Activated CD4-positive, alpha-beta memory T cell treated with anti-CD3 and anti-CD28 coated beads, Interleukin-2, amount 10 ng/mL, durations not matched to agents 7 days and 5 days (primary cell): ENCODE results near the gene MPEG1. TPM values are rescaled to one million over a fixed set of nuclear protein-coding genes. Genes with fewer than 3 reads are reported as not detected.
A peak's percentile ranks its signal among the peaks of the same experiment; 100 is the strongest.

ENCODE experiments used
- CTCF ChIA-PET: fragments of 350-600 bp; sonication (Branson Sonifier 250); formaldehyde crosslinking; loops from one replicate; lab custom pipeline; 2021; ENCODE audit warnings: antibody characterized with exemption, inconsistent platforms; lab: Charles Lee
- POLR2A ChIA-PET: fragments of 350-600 bp; sonication (Branson Sonifier 250); formaldehyde crosslinking; loops from one replicate; lab custom pipeline; 2021; ENCODE audit warnings: antibody characterized with exemption; lab: Charles Lee
- DNase-seq: peaks from one replicate; pipeline ENCODE4 v3.0.0-alpha.2; 2020
- H3K27ac Mint-ChIP-seq: one replicate; pipeline ENCODE4 v1.8.0; 2021; ENCODE audit warnings: mild to moderate bottlenecking, mixed read lengths
- H3K27me3 Mint-ChIP-seq: one replicate; pipeline ENCODE4 v1.8.0; 2021; ENCODE audit warnings: mixed read lengths
- H3K36me3 Mint-ChIP-seq: one replicate; pipeline ENCODE4 v1.8.0; 2021; ENCODE audit warnings: low read depth, mixed read lengths
- H3K4me1 Mint-ChIP-seq: one replicate; pipeline ENCODE4 v1.8.0; 2021; ENCODE audit warnings: mixed read lengths
- H3K4me3 Mint-ChIP-seq: one replicate; pipeline ENCODE4 v1.8.0; 2021; ENCODE audit warnings: mild to moderate bottlenecking, mixed read lengths
- H3K9me3 Mint-ChIP-seq: one replicate; pipeline ENCODE4 v1.8.0; 2021; ENCODE audit warnings: mixed read lengths
- total RNA-seq, 2 experiments: library from RNA; stranded (reverse); gene quantifications; one replicate each; pipeline ENCODE4 v1.2.3, GENCODE V29; 2021

MPEG1 gene
- total RNA-seq, 2 experiments from 2014 or later = not detected

DNA sequence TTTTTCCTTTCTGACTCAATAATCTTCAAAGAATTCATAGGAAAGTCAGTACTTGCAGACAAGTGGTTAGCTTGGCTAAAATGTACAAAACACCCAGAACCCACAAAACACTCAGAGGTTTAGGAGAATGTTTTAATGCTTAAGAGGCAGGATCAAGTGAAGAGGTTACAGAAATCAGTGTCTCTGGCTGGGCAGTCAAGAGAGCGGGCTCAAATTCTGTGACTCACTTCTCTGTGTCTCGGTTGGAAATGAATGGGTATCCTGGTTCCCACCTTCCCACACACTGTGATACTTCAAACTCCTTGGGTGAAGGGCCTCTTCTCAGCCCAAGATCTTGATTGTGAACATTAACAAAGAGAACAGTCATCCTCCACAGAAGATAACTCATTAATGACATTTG lies 3.8 kb downstream of the MPEG1 start:
- H3K27me3 Mint-ChIP-seq = peaks cover 22% of the 10 kb centered on the region
- H3K9me3 Mint-ChIP-seq = no peaks in the 10 kb centered on the region
- ChIA-PET CTCF (interaction anchor here (0.6 to 0.9 kb wide), 2 partner anchors 21 to 38 kb away, joined by 3 to 4 read pairs; no protein-coding TSS in a partner anchor), POLR2A (no interaction called here)
- no peaks in the 10 kb centered on the region for H3K36me3 Mint-ChIP-seq
- no peak overlapping the region for H3K4me3 Mint-ChIP-seq
- no peak for DNase-seq
- no peak overlapping the region for H3K27ac Mint-ChIP-seq
- H3K4me1 Mint-ChIP-seq = peaks cover 18% of the 10 kb centered on the region

DNA sequence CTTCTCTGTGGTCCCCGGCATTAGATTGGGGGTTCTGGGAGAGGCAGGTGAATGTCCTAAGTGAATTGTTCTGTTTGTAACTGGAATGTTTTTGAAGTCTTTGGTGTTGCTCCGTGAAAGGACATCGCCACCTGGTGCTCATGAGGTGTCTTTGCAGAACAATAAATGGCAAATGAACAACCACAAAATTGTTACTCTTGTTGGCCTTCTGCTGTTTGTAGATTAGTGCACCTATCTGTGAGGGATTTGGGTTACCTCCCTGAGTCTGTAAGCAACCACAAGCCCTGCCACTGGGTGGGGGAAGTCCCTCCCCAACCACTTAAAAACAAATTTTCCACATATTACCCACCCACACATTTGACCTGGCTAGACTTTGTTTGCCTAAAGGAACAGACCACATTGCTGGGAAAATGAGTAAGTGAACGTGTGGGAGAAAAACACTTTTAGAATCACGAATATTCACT lies 4.7 kb downstream of the MPEG1 start:
- peak; percentile 35 for DNase-seq
- peaks cover 22% of the 10 kb centered on the region for H3K27me3 Mint-ChIP-seq
- H3K9me3 Mint-ChIP-seq = no peaks in the 10 kb centered on the region
- H3K36me3 Mint-ChIP-seq = no peaks in the 10 kb centered on the region
- H3K4me1 Mint-ChIP-seq = peaks cover 18% of the 10 kb centered on the region
- no peak overlapping the region for H3K4me3 Mint-ChIP-seq
- ChIA-PET CTCF (interaction anchor here (2.9 kb wide), 1 partner anchor 36 kb away, joined by 10 read pairs; the partner anchor contains the start of gene DTX4), POLR2A (no interaction called here)
- H3K27ac Mint-ChIP-seq = no peak overlapping the region

DNA sequence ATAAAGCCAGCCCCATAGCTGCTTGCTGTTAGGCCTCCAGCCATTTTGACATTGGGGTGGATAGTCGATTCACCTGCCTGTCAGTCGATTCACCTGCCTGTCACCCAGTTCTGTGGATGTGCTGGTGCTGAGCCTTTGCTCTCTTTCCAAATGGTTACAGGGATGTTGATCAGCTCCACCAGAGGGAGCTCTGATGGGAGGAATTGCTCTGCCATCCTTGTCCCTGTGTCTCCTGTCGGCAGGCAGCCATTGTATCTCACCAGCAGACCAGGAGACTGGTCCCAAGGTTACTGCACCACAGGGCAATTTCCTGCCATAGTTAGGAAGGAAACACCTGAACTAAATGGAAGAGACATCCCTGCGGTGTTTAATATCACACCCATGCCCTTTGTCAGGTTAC lies 6.1 kb downstream of the MPEG1 start:
- no peak for DNase-seq
- Mint-ChIP-seq H3K27me3 (peaks cover 22% of the 10 kb centered on the region), H3K9me3 (no peaks in the 10 kb centered on the region), H3K4me3 (no peak overlapping the region), H3K36me3 (no peaks in the 10 kb centered on the region), H3K27ac (no peak overlapping the region), H3K4me1 (peaks cover 18% of the 10 kb centered on the region)
- CTCF ChIA-PET = interaction anchor here (1.2 to 2.9 kb wide), 6 partner anchors 8 to 223 kb away, joined by 3 to 10 read pairs (median 5); partner anchors contain the start of gene DTX4
- POLR2A ChIA-PET = no interaction called here

DNA sequence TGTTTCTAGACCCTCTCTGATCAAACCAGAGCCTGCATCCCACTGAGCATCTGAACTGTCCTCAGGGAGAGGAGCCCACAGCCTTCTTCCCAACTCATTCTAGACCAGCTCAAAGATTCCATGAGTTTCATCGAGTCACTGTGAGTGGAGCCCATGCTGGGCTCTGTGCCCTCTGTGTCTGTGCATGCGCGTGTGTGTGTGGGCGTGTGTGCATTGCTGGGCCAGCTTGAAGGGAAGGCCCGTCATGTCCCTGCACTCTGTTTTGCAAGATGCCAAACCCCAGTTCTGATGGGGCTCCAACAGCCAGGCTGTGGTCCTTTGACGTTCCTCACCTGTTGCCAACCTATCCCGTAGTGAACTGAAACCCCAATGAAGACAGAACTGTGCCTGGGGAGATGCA lies 7.1 kb downstream of the MPEG1 start:
- no peak for DNase-seq
- ChIA-PET POLR2A (no interaction called here), CTCF (interaction anchor here (1.5 to 2.9 kb wide), 4 partner anchors 34 to 224 kb away, joined by 3 to 10 read pairs (median 6); partner anchors contain the start of gene DTX4)
- no peaks in the 10 kb centered on the region for H3K9me3 Mint-ChIP-seq
- H3K27me3 Mint-ChIP-seq = peaks cover 22% of the 10 kb centered on the region
- no peak overlapping the region for H3K27ac Mint-ChIP-seq
- H3K36me3 Mint-ChIP-seq = no peaks in the 10 kb centered on the region
- H3K4me1 Mint-ChIP-seq = peaks cover 18% of the 10 kb centered on the region
- H3K4me3 Mint-ChIP-seq = no peak overlapping the region

DNA sequence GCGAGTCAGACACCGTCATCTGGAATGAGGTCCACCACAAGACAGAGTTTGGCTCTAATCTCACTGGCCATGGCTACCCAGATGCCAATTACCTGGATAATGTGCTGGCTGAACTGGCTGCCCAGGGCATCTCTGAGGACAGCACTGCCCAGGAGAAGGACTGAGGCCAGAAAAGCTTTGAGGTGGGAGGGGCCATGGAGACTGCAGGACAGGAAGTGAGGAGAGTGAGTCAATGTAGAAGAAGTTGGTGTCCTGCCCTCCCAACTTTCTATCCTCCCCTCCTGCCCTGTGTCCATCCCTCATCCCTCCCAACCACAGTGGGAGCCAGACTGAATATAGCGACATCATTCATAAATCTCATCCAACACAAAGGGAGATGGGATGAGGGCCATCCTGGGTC lies 8.0 kb downstream of the MPEG1 start:
- no peak for DNase-seq
- Mint-ChIP-seq H3K9me3 (no peaks in the 10 kb centered on the region), H3K4me3 (no peak overlapping the region), H3K27me3 (peaks cover 22% of the 10 kb centered on the region), H3K4me1 (peaks cover 22% of the 10 kb centered on the region), H3K27ac (no peak overlapping the region), H3K36me3 (no peaks in the 10 kb centered on the region)
- ChIA-PET POLR2A (no interaction called here), CTCF (interaction anchor here (1.2 to 5.0 kb wide), 2 partner anchors 18 to 33 kb away, joined by 4 to 30 read pairs; partner anchors contain the start of gene DTX4)

DNA sequence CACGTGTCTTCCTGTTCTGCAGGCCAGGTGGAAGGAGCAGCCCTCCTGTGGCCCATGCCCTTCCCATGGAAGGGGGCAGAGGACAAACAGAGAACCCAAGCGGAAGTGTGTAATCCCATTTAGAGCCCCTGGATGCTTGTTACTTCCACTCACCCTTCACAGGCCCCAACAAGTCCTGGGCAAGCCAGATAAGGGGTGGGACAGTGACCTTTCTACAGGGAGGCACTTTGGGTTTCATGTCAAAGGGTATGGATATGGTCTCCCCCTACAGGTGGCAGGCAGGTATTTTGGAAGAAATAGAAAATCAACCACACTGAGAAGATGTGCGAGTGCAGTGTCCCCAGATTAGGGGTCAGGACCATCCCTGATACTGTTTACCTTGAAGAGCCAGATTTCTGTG lies 11.4 kb downstream of the MPEG1 start:
- no peak for DNase-seq
- H3K4me3 Mint-ChIP-seq = no peak overlapping the region
- peaks cover 4% of the 10 kb centered on the region for H3K4me1 Mint-ChIP-seq
- no peaks in the 10 kb centered on the region for H3K36me3 Mint-ChIP-seq
- H3K27ac Mint-ChIP-seq = no peak overlapping the region
- POLR2A ChIA-PET = no interaction called here
- H3K27me3 Mint-ChIP-seq = no peaks in the 10 kb centered on the region
- no peaks in the 10 kb centered on the region for H3K9me3 Mint-ChIP-seq
- CTCF ChIA-PET = interaction anchor here (3.6 to 5.0 kb wide), 2 partner anchors 15 to 29 kb away, joined by 28 to 30 read pairs; partner anchors contain the start of gene DTX4

DNA sequence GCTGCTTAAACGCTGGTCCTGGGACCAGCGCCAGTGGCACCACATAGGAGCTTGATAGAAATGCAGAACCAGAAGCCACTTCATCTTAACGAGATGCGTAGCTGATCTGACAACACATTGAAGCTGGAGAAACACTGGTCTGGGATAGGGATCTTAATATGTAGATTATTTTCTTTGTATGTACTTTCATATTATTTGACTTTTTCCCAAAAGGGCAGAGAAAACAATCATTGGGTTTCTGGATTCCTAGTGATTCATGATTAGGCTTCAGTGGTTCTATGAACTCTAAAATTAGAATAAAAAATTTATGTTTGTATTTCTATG lies 12.3 kb downstream of the MPEG1 start:
- H3K36me3 Mint-ChIP-seq = no peaks in the 10 kb centered on the region
- H3K27me3 Mint-ChIP-seq = no peaks in the 10 kb centered on the region
- no peak overlapping the region for H3K27ac Mint-ChIP-seq
- H3K9me3 Mint-ChIP-seq = no peaks in the 10 kb centered on the region
- CTCF ChIA-PET = interaction anchor here (3.6 to 5.0 kb wide), 2 partner anchors 14 to 28 kb away, joined by 28 to 30 read pairs; partner anchors contain the start of gene DTX4
- H3K4me3 Mint-ChIP-seq = no peak overlapping the region
- H3K4me1 Mint-ChIP-seq = peaks cover 4% of the 10 kb centered on the region
- no peak for DNase-seq
- POLR2A ChIA-PET = no interaction called here

DNA sequence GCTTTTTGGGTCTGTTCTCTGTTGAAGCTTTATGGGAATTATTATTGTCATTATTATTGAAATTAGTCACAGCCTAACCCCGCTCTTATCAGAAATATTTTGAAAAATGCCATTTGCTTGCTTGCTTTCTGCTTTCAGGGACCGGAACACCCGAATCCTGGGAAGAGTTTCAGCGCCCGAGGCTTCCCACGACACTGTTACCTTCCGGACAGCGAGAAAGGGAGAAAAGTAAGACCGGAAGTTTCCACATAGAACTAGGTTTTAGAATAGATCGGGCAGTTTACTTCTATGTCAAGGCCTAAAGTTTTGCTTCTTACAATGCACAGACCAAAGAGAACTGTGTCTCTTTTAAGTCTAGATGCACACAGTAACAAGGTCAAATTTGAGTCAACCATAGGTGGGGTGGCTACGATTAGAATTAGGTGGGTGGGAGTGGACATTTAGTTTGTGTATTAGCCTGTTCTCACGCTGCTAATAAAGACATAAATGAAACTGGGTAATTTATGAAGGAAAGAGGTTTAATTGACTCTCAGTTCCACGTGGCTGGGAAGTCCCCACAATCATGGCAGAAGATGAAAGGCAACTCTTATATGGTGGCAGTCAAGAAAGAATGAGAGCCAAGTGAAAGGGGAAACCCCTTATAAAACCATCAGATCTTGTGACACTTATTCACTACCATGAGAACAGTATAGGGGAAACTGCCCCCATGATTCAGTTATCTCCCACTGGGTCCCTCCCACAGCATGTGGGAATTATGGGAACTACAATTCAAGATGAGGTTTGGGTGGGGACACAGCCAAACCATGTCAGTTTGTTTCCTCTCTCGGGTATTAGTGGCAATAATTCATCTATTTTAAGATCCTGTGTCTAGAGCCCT lies 12.9 kb downstream of the MPEG1 start:
- Mint-ChIP-seq H3K27me3 (no peaks in the 10 kb centered on the region), H3K36me3 (no peaks in the 10 kb centered on the region), H3K9me3 (no peaks in the 10 kb centered on the region), H3K4me3 (no peak overlapping the region), H3K4me1 (peaks cover 4% of the 10 kb centered on the region), H3K27ac (no peak overlapping the region)
- POLR2A ChIA-PET = no interaction called here
- DNase-seq = no peak
- CTCF ChIA-PET = interaction anchor here (1.4 to 5.0 kb wide), 4 partner anchors 13 to 28 kb away, joined by 3 to 30 read pairs (median 16); partner anchors contain the start of gene DTX4

DNA sequence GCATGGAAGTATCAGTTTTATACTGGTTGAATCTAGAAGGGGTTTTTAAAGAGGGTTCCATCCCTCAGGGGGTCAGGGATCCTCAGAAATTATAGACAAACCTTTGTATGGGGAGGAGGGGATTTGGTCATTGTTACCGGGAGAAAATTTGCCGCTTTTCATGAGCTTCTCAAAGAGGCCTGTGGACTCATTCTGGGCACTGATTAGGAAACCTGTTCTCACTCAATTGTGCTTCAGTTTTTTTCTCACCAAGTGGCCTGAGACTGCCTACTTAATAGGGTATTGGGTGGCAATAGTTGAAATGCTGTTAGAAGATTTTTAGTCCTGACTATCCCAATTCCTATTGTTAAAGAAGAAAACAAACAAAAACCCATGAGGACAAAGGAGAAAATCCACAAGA lies 14.0 kb downstream of the MPEG1 start:
- no peak overlapping the region for H3K4me3 Mint-ChIP-seq
- H3K9me3 Mint-ChIP-seq = no peaks in the 10 kb centered on the region
- no peak overlapping the region for H3K27ac Mint-ChIP-seq
- no peaks in the 10 kb centered on the region for H3K36me3 Mint-ChIP-seq
- peaks cover 4% of the 10 kb centered on the region for H3K4me1 Mint-ChIP-seq
- no peak for DNase-seq
- POLR2A ChIA-PET = no interaction called here
- CTCF ChIA-PET = interaction anchor here (1.4 to 1.6 kb wide), 3 partner anchors 8 to 27 kb away, joined by 3 to 5 read pairs (median 4); partner anchors contain the start of gene DTX4
- peaks cover 3% of the 10 kb centered on the region for H3K27me3 Mint-ChIP-seq

DNA sequence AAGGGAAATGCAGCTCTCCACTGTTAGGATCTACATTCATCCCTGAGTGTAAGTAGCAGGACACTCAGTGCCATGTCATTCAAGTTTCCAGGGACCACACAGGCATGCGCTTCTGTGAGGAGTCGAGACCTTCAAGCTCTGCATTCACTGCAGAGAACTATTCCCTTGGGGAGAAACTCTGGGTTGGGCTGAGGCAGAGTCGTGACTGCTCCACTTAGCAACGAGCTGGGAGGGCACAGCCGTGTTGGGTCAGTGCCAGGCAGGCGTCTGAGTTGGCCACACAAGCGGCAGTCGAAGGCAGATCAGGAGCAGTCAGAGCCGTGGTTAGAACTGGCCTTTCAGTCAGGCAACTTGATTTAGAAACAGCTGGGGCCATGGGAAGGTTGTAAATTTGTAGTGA lies 14.7 kb downstream of the MPEG1 start:
- ChIA-PET POLR2A (no interaction called here), CTCF (interaction anchor here (1.2 to 1.6 kb wide), 2 partner anchors 9 to 12 kb away, joined by 4 to 5 read pairs; no protein-coding TSS in a partner anchor)
- Mint-ChIP-seq H3K4me1 (peaks cover 4% of the 10 kb centered on the region), H3K9me3 (no peaks in the 10 kb centered on the region), H3K27ac (no peak overlapping the region), H3K4me3 (no peak overlapping the region), H3K27me3 (peaks cover 3% of the 10 kb centered on the region), H3K36me3 (no peaks in the 10 kb centered on the region)
- DNase-seq = no peak

DNA sequence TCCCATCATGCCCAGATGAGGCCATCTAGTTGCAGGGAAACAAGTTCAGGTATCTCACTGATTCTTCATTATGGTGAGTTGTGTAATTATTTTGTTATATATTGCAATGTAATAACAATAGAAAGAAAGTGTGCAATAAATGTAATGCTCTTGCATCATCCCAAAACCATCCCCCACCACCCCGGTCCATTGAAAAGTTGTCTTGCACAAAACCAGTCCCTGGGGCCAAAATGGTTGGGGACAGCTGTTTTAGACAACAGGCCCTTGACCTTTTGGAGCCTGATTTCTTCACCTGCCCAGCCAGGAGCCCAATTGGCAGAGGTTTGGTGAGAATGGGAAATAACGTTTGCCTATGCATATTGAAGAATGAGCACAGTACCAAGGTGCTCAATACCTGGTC lies 15.9 kb downstream of the MPEG1 start:
- Mint-ChIP-seq H3K4me1 (peaks cover 4% of the 10 kb centered on the region), H3K27ac (no peak overlapping the region), H3K4me3 (no peak overlapping the region), H3K27me3 (peaks cover 3% of the 10 kb centered on the region), H3K36me3 (no peaks in the 10 kb centered on the region), H3K9me3 (no peaks in the 10 kb centered on the region)
- ChIA-PET POLR2A (no interaction called here), CTCF (interaction anchor here (1.6 kb wide), 1 partner anchor 11 kb away, joined by 5 read pairs; no protein-coding TSS in a partner anchor)
- DNase-seq = no peak

DNA sequence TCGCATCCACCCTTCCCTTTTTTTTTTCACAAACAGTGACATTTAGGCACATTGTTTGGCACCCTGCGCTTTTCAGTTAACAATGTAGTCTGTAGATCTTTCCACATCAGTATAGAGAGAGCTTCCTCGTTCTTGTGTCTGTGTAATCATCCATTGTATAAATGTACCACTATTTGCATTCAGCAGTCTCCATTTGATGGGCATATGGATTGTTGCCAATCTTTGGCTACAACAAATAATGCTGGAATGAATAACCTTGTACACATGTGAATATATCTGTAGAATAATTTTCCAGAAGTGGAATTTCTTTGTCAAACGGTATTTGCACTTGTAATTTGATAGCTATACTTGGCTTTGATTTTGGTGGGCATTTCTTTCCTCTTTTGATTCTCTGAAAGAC lies 17.1 kb downstream of the MPEG1 start:
- Mint-ChIP-seq H3K36me3 (no peaks in the 10 kb centered on the region), H3K4me3 (no peak overlapping the region), H3K4me1 (peaks cover 4% of the 10 kb centered on the region), H3K27me3 (peaks cover 3% of the 10 kb centered on the region), H3K27ac (no peak overlapping the region), H3K9me3 (no peaks in the 10 kb centered on the region)
- CTCF ChIA-PET = interaction anchor here (1.6 kb wide), 1 partner anchor 9 kb away, joined by 5 read pairs; no protein-coding TSS in a partner anchor
- no peak for DNase-seq
- POLR2A ChIA-PET = no interaction called here

DNA sequence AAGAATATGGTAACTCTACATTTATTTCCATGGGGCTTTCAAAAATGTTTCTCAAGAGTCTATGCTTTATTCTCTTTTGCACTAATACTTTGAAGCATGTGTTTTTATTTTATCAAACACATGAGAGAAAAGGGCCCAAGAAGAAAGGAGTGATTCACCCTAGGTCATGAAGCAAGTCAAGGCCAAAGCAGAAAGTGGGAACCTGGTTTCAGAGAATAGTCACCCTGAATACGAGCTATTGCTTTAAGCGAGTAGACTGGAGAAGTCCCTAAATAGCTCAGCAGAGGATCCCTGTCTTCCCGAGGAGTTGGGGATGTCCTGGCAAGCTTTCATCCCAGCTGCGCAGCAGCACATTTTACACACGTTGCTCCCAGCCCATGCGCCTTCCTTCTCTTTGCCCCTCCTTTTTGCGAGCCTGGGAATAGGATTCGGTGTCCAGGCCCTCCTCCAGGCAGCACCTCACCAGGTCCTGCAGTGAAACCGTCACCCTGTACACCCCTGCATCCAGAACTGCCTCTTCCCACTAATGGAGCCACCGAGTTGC lies 19.1 kb downstream of the MPEG1 start:
- no peaks in the 10 kb centered on the region for H3K9me3 Mint-ChIP-seq
- H3K36me3 Mint-ChIP-seq = no peaks in the 10 kb centered on the region
- H3K4me1 Mint-ChIP-seq = no peaks in the 10 kb centered on the region
- ChIA-PET POLR2A (no interaction called here), CTCF (interaction anchor here (0.9 to 1.8 kb wide), 3 partner anchors 10 to 140 kb away, joined by 3 to 5 read pairs (median 3); partner anchors contain the start of gene DTX4)
- no peak for DNase-seq
- no peak overlapping the region for H3K4me3 Mint-ChIP-seq
- H3K27ac Mint-ChIP-seq = no peak overlapping the region
- H3K27me3 Mint-ChIP-seq = peaks cover 3% of the 10 kb centered on the region
